Measurements from ENCODE around the gene OXTR. TPM values are rescaled to one million over a fixed set of nuclear protein-coding genes. Genes with fewer than 3 reads are reported as not detected.

OXTR gene
- total RNA-seq, 1 experiment from 2014 or later: 4.6 TPM

- Histone ChIP-seq H3K27me3 (replicated peaks; ENCODE audit: control insufficient read depth, insufficient read depth, low read length) (no peaks in the 10 kb centered on the region), H3K4me1 (no peaks in the 10 kb centered on the region; the same call in 1 of the 2 replicates), H3K9me3 (no peaks in the 10 kb centered on the region), H3K36me3 (ENCODE audit: control insufficient read depth, insufficient read depth, low read length) (no peaks in the 10 kb centered on the region), H3K4me3 (ENCODE audit: low read depth, low read length) (no peak overlapping the region)
- POLR2A ChIA-PET: no interaction called here
- peak in 1 of 2 experiments; percentile 6 for DNase-seq
- intact Hi-C loops (cut with micrococcal nuclease; ENCODE audit: unreplicated experiment): no loop called here
- no TSS peak for BruUV-seq (replicated peaks)
- TF ChIP-seq CTCF (IDR thresholded peaks at IDR 0.05; ENCODE audit: insufficient read depth in 1 of 2, low read depth in 1 of 2, low read length in 1 of 2, severe bottlenecking in 1 of 2, unreplicated experiment in 1 of 2): no peak
- no peak overlapping the region for H3K27ac Mint-ChIP-seq (ENCODE audit: unreplicated experiment)
- no peaks in the 10 kb centered on the region for H3K9me3 Mint-ChIP-seq (ENCODE audit: unreplicated experiment)
- no peaks in the 10 kb centered on the region for H3K4me1 Mint-ChIP-seq (ENCODE audit: low read depth, unreplicated experiment)
- no peaks in the 10 kb centered on the region for H3K36me3 Mint-ChIP-seq (ENCODE audit: insufficient read depth, unreplicated experiment)
- H3K27me3 Mint-ChIP-seq (ENCODE audit: insufficient read depth, unreplicated experiment): no peaks in the 10 kb centered on the region
- CTCF ChIA-PET: no interaction called here
- H3K4me3 Mint-ChIP-seq (ENCODE audit: unreplicated experiment): no peak overlapping the region
These were observed 20.1 kb downstream of the OXTR start for GRCh38 chr3:8749316-8749715.

GRCh38 chr3:8746780-8747345 lies 22.6 kb downstream of the OXTR start:
- peaks cover 11% of the 10 kb centered on the region for H3K4me1 Mint-ChIP-seq (ENCODE audit: low read depth, unreplicated experiment)
- no peak overlapping the region for H3K27ac Mint-ChIP-seq (ENCODE audit: unreplicated experiment)

GRCh38 chr3:8745619-8746370 lies 23.6 kb downstream of the OXTR start:
- intact Hi-C loops (cut with micrococcal nuclease; ENCODE audit: unreplicated experiment): no loop called here
- DNase-seq: peak in 1 of 2 experiments; percentile 23
- Mint-ChIP-seq H3K27ac (ENCODE audit: unreplicated experiment) (no peak overlapping the region), H3K36me3 (ENCODE audit: insufficient read depth, unreplicated experiment) (no peaks in the 10 kb centered on the region), H3K27me3 (ENCODE audit: insufficient read depth, unreplicated experiment) (no peaks in the 10 kb centered on the region), H3K9me3 (ENCODE audit: unreplicated experiment) (no peaks in the 10 kb centered on the region), H3K4me1 (ENCODE audit: low read depth, unreplicated experiment) (peaks cover 15% of the 10 kb centered on the region), H3K4me3 (ENCODE audit: unreplicated experiment) (no peak overlapping the region)
- no peaks in the 10 kb centered on the region for H3K36me3 ChIP-seq (ENCODE audit: control insufficient read depth, insufficient read depth, low read length)
- no peak overlapping the region for H3K4me3 ChIP-seq (ENCODE audit: low read depth, low read length)
- H3K4me1 ChIP-seq: peaks cover 17% of the 10 kb centered on the region
- ChIA-PET CTCF (no interaction called here), POLR2A (no interaction called here)
- H3K27me3 ChIP-seq (replicated peaks; ENCODE audit: control insufficient read depth, insufficient read depth, low read length): no peaks in the 10 kb centered on the region
- BruUV-seq (replicated peaks): no TSS peak
- no peak for TF ChIP-seq CTCF (IDR thresholded peaks at IDR 0.05; ENCODE audit: insufficient read depth in 1 of 2, low read depth in 1 of 2, low read length in 1 of 2, severe bottlenecking in 1 of 2, unreplicated experiment in 1 of 2)
- no peaks in the 10 kb centered on the region for H3K9me3 ChIP-seq

More at GRCh38 chr3:8746780-8747345, 22.6 kb downstream of the OXTR start:
- no peak overlapping the region for H3K4me3 ChIP-seq (ENCODE audit: low read depth, low read length)
- ChIA-PET CTCF (no interaction called here), POLR2A (no interaction called here)
- intact Hi-C loops (cut with micrococcal nuclease; ENCODE audit: unreplicated experiment): no loop called here
- no peak for DNase-seq
- no TSS peak for BruUV-seq (replicated peaks)
- Mint-ChIP-seq H3K36me3 (ENCODE audit: insufficient read depth, unreplicated experiment) (no peaks in the 10 kb centered on the region), H3K27me3 (ENCODE audit: insufficient read depth, unreplicated experiment) (no peaks in the 10 kb centered on the region), H3K4me3 (ENCODE audit: unreplicated experiment) (no peak overlapping the region), H3K9me3 (ENCODE audit: unreplicated experiment) (no peaks in the 10 kb centered on the region)
- no peaks in the 10 kb centered on the region for H3K36me3 ChIP-seq (ENCODE audit: control insufficient read depth, insufficient read depth, low read length)
- no peaks in the 10 kb centered on the region for H3K27me3 ChIP-seq (replicated peaks; ENCODE audit: control insufficient read depth, insufficient read depth, low read length)
- TF ChIP-seq CTCF (IDR thresholded peaks at IDR 0.05; ENCODE audit: insufficient read depth in 1 of 2, low read depth in 1 of 2, low read length in 1 of 2, severe bottlenecking in 1 of 2, unreplicated experiment in 1 of 2): no peak
- peaks cover 8% of the 10 kb centered on the region for H3K4me1 ChIP-seq
- H3K9me3 ChIP-seq: no peaks in the 10 kb centered on the region
